IPS DF 19.7 (cell line): ENCODE data around the gene C20orf144.

ENCODE experiments used
- DNase-seq: peaks from one replicate; pipeline ENCODE4 v3.0.0-alpha.2; 2013; ENCODE audit warnings: low read depth, low spot score

C20orf144 gene

DNA sequence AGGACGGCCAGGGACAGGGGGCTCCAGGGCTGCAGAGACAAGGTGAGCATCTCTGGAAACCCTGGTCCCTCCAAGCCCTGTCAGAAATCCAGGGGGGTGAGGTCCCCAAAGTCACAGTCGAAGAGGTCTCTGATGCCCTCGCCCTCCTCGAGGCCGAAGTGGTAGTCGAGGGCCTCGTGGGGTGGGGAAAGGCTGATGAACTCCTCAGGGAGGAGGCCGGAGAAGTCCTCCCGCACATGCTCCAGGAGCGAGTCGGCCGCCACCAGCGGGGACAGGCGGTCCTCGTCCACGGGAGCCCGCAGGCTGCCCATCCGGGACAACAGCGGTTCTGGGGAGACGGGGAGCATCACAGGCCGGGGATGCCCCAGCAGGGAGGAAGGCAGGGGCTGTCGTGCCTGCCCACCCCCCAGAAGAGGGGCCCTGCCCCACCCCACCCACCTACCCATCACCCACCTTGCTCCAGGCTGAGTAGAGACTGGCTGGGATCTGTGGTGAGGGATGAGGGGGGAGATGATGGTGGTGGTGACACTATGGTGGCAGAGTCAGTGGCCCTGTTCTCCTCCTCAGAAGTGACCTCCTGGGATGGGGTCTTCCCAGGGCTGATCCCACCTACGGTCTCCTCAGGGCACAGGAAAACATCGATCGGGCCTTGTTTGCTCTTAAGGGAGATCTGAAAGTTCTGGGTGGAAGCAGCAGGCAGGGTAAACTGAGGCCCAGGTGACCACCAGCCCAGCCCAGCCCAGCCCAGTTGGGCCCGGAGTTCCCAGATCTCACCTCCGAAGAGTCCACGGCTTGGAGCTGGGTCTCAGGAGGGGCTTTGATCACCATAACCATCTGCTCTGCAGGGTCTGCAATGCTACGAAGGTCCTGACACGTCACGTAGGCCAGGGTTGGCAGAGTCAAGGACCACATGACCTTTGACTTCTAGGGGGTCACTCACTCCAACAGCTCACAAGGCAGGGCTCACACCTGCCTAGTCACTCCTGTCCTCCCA, 14.8 kb downstream of the C20orf144 start:
- DNase-seq: no peak

DNA sequence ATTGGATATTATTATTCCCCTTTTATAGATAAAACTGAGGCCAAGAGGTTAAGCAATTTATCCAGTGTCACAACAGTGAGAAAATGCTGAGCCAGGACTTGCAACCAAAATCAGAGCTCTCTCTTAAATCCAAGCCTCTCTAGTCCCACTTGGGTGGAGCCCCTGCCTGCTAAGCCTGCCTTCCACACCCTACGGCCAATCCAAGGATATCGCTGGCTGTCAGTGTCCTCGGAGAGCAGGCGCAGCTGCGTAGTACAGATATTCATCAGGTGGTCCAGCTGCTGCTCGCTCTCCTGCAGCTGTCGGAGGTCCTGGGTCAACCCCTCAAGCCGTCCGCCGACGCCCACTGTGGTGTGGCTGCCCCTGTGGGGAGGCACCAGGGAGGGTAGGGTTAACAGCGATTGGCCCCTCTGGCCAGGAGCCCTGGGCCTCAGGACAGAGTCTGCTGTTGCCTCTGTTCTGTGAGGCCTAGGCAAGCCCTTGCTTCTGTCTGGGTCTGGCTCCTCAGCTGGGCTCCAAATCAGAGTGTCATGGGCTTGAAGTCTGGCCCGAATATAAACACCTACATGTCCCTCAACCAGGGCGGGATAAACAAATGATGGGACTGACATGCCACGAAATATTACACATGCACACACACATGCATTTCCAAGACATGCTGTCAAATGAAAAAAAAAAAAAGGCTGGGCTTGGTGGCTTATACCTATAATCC, 16.0 kb downstream of the C20orf144 start:
- no peak for DNase-seq

DNA sequence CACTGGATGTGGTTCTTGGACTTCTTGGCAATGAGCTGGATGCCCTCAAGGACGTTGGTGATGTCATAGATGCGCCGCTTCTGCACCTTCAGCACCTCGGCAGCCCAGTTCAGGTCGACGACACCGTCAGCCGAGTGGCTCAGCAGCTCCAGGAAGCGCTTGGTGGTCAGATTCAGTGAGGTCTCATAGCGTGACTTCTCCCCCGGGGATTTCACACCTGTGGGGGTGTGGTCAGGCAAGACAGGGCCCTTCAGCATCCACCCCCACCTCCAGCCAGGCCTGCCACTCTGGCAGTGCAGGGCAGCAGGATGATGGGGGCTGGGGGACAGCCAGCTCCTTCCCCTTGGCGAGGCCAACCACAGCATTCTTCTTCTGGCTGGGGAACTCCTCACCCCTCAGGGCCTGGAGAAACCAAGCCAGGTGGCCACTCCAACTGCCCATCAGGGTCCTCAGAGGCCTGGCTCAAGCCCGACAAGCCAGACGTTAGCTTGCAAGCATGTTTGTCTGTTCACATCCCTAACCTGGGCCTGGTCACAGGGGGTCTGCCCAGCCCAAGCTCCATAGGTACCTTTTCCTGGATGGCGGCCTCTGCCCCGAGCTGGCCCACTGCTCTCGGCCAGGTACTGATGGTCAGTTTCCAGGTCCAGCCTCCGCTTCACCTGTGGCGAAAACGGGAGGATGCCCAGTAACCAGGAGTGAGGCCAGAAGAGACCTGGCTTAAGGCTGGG, 17.8 kb downstream of the C20orf144 start:
- no peak for DNase-seq

DNA sequence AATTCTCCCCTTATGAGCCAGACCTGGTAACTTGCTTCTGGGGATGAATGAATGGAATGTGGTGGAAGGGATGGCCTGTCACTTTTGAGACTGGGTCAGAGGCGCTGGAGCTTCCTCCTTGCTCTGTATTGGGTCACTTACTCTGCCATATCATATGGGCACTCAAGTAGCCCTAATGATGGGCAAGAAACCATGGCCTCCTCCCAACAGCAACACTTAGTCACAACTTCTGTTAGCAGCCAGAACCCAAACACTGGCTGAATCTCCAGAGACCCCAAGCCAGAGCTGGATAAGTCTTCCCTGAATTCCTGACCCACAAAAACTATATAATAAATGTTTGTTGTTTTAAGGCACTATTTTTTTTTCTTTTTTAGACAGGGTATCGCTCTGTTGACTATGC, 18.6 kb downstream of the C20orf144 start:
- DNase-seq: no peak

DNA sequence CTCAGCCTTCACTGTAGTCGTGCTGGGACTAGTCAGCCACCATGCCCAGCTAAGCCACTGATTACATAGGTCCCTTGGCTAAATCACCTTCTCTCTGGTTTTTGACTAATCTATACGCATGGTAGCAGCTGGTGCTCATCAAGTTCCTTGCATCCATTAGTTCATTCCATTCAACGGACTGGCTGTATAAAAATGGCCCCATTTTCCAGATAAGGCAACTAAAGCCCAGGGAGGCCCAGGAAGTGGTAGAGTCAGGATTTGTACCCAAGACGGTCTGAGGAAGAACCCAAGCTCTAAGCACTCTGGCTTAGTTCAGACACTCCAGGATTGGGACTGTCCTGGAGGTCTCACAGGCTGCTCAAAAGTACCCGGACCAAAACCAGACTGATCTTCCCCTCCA, 19.2 kb downstream of the C20orf144 start:
- DNase-seq: no peak

DNA sequence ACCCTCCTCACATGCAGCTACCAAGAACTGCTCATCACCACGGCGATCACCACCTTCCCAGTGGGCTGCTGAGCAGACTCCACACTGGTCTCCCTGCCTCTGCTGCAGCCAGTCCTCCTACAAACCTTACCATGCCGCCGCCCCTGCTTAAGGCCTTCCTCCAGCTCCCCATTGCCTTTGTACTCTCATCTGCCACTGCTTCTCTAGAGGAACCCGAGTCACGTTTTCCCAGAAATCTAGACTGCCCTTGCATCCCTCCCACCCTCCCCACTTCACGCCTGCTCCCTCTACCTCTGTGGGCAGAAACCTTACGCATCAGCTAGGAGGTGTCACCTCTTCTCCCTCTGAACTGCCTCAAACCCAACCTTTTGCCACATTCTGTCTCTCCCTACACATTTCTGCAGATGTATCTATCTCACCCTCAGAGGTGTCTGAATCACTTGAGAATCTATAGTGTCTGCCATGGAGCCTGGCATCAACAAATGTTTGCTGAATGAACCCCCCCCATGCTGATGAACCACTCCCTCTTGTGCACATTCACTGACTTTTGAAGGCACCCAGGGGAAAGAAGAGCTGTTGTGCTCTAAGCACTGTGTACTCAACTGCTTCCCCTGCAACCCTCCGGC, 19.7 kb downstream of the C20orf144 start:
- DNase-seq: no peak

DNA sequence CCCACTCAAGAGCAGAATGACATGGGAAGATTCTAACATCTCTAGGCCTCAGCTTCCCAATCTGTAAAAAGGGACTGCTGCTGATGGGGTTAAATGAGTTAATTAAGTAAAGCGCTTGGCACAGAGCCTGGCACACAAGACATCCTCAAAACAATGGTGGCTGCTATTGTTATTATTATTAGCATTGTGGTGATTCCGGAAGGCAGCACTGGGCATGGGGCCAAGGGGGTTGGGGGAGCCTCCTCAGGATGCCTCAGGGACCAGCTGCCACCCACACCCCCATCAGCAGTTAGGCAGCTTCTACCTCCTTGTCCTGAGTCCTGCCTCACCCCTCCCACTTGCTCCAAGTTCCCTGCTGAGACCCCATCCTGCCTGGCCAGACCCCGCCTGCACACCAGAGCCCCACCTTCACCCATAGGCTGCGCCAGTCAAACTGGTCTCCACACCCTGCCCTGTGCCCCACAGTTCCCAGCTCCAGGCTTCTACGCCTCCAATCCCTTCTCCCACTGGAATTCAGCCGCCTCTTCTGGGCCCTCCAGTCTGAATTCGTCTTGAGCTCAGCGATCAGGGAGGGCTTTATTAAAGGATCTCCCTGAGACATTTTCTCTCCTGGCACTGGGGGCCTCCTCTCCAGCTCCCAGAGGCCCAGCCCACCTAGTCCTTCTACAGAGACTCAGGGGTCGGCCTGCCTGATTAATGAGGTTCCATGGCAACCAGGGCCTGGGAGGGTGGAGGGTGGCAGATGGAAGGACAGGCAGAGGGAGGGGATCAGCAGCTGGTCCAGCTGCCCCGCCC, 22.6 kb downstream of the C20orf144 start:
- no peak for DNase-seq

DNA sequence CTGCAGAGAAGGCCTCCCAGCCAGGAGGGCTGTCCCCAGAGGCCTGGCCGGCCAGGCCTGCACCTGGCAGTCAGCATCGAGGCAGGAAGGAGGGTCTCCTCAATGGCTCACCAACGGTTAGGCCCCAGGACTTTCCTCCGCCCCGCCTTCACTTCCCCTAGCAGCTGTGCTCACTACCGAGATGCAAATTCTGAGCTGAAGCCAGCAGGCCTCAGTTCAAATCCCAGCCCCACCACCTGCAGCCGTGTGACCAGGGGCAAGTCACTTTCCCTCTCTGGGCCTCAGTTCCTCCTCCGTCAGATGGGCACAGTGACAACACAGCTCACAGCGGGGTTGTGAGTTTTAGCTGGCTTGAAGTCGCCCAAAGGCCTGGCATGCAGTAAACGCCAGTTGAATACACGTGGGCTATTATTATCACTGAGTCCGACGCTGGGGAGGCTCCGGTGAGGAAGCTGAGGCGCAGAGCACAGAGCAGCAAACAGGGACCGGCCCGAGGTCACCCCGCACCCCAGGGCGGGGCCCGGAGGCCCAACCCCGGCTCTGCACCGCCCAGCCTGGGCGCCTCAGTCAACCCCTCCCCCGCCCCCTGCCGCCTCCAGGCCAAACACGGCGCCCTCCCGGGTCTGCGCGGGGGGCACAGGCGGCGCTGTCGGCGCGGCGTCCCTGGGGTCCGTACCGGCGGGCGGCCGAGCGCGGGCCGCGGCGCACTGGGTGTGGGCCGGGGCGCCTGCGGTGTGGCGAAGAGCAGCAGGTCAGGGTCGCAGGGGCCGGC, 23.4 kb downstream of the C20orf144 start:
- DNase-seq: no peak

DNA sequence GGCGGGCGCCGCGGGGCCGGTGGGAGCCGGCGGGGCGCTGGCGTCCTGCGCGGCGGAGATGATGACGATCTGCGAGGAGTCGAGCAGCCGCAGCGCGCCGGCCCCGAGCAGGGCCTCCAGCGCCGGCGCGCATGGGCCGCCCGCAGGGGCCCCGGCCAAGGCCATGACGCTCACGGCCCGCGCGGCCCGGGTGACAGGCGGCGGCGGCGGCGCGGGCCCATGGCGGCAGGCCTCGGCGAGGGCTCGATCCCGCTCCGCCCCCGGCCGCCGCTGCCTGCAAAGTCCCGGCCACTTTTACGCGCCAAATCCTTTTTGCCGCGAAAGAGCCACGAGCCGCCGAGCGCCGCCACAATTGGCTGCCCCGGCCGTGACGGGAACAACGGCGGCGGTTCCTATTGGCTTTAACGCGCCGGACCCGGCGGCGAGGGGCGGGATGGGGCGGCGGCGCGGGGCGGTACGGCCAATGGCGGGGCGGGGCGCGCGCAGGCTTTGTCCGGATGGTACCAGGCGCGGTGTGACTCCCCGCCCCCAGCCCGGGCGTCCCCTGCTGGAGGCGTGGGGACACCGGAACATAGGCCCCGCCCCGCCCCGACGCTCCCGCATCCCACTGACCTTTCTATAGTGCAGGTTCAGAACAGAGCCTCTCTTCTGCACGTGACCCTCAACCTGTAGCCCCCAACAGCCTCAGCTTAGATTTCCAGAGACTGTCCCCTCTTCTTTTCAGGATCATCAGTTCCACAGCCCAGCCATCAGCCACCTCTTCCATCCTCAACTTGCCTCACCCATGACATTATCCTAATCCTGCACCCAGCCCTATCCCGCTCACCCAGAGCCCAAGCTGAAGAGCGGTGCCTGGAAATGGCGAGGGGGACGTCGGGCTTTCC, 24.2 kb downstream of the C20orf144 start, which contains the start of gene E2F1:
TSS of gene E2F1 (minus strand) at position 286 of the 884 bp plus-strand sequence. CDS start at position 165, 121 bp downstream.
- DNase-seq: no peak

DNA sequence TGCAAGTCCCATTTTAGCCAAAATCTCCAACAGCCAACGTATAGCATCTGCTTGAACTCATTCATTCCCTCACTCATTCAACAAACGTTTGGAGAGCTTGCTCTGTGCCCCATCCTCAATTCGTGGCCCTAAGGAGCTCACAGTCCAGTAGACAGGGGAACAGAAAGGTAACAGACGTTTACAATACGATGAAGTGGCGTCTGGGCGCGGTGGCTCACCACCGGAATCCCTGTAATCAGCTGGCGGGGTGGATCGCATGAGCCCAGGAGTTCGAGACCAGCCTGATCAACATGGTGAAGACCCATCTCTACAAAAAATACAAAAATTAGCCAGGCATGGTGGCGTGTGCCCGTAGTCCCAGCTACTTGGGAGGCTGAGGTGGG, 24.8 kb downstream of the C20orf144 start:
- no peak for DNase-seq

DNA sequence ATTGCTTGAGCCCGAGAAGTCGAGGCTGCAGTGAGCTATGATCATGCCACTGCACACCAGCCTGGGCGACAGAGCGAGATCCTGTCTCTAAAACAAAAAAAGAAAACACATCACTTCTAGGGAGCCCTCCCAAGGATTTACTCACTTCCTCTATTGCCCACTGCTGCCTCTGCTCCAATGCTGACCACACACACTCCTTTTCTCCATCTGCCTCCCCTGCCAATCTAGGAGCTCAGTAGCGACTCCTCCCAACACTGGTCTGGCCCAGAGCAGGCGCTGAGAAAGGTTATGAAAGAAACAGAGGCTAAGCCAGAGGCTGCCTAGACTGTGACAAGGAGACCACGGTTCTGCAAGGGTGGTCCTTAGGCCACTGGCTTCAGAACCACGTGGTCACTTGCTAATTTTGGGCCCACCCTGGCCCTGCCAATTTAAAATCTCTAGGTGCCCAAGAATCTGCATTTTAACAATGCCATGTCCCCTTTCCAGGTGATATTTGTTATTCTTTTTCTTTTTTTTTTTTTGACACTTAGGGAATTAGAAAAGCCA, 25.3 kb downstream of the C20orf144 start:
- DNase-seq: no peak

DNA sequence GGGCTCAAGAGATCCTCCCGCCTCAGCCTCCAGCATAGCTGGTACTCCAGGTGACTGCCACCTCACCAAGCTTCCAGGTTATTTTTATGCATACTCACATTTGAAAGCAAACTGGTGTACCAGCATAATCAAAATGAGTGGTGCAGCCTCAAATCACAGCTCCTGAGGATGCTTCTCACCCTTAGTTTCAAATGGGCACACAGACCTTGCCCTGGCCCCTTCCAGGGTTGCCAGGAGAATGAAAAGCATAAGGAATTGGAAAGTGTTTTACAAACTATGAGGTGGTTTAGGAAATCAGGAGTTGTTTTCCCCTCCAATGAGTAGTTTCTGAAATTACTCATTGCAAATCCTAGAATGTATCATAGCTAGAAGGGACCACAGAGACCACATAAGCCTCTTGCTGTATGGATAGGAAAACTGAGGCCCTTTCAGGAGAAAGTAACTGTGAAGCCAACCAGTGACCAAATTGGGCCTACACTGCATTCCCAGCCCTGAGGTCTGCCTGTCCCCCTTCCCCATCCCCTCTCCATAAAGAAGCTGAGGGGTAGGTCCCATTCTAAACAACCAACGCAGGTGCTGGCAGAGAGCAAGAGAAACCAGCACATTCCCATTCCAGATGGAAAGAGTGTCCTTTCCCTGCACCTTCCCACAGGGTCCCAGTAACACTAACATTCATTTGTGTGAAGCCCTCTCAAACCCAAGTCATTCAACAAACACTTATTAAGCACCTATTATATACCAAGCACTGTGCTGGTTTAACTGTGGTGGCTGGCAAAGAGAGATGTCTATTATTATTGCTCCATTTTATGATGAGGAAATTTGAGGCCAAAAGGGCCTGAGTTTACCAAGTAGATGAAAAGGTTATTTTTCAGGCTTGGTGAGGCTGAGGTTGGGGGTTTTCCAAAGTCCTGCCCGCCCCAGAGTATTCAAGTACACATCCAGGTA, 26.1 kb downstream of the C20orf144 start:
- DNase-seq: no peak

DNA sequence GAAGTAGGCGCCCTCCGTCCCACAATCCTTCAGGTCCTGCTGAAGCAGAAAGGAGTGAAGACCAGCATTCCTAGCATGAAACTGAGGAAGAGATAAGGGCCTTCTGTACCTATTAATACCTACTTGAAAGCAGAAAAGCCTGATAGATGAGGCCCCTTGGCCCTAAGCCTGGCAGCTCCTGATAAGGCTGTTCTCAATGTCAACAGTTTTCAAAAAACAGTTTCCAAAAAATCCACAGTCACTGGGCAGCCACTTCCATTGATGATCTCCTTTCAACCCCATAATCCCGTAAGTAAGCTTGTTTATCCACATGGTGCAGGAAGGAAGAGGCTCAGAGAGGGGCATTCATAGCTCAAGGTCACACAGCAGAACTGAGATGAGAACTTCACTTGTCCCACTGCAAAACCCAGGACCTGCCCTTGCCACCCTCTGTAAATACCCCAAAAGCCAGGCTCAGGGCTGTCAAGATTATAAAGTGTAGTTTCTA, 26.9 kb downstream of the C20orf144 start:
- DNase-seq: no peak

DNA sequence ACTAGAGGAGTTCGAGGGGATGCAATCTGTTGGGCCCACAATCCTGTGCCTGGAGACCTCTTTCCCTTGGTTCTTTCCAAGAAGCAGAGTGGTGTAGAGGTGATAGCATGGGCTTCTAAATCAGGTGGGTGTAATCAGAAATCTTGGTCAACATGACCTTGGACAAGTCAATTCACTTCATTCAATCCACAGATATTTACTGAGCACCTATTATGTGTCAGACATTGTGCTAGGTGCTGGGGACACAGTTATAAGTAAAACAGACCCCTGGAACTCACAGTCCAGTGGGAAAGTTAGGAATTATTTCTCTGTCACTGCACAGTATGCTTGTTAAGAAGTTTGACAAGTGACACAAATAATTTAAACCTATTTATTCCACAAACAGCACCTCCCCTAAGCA, 27.4 kb downstream of the C20orf144 start:
- no peak for DNase-seq

DNA sequence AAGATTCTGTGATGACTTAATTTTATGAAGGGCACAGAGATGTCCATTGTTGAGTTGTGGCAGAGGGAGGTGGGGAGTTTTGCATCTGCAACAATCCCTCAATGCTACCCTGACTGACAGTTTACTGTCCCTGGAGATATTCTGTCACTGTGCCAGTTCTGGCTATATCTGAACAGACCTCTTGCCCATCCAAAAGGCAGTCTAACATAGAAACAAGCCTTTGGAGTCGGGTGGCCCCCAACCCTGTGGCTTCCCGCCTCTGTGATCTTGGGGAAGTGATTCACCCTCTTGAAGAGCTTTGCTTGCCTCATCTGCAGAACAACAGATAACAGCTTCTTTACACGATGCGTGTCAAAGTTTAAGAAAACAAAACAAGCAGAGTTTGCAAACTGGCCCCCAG, 27.8 kb downstream of the C20orf144 start:
- no peak for DNase-seq

DNA sequence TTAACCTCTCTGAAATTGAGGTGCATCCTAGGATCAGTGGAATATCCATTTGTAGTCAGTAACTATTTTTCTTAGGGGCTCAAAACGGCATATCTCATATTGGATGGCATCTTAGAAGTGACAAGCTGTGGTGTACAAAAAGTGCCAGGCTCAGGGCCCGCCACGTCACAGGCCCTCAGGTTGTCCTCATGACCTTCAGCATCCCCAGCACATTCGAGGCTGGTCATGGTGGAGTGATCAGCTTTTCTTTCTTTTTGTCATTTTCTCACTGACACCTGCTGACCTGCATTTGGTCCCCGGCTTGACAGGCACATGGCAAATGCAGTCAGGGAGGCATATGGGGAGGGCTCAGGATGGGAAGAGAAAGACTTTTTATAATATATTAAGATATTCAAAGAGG, 31.2 kb downstream of the C20orf144 start:
- no peak for DNase-seq
